ENCODE results near the gene RECK.

RECK gene

DNA sequence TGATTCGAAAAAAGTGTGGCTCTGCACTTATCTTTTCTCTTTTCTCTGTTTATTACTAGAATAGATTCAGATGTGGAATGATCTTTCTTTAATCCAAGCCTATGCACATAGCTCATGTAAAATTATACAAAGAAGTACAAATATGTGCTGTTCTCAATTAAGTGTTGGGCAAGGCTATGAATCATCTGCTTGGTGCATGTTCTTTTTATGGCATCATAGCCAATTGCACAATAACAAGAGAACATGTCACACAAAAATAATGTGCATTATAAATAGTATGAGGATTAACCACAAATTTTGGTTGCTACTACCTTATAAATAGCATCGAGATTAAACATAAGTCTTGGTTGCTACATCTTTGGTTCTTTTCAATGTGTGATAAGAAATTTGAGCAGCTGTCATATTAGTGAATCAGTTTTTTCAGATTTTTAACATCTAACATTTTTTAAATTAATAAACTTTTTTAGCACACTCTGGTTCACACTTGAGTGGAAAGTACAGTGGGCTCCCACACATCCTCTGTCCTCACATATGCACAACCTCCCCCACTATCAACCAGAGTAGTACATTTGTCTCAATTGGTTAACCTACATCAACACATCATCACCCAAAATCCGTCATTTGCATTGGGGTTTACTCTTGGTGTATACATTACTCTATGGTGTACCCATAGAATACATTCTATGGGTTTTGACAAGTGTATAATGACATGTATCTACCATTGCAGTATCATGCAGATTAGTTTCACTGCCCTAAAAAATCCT, 6.8 kb upstream of the RECK start:
- no peak for DNase-seq

DNA sequence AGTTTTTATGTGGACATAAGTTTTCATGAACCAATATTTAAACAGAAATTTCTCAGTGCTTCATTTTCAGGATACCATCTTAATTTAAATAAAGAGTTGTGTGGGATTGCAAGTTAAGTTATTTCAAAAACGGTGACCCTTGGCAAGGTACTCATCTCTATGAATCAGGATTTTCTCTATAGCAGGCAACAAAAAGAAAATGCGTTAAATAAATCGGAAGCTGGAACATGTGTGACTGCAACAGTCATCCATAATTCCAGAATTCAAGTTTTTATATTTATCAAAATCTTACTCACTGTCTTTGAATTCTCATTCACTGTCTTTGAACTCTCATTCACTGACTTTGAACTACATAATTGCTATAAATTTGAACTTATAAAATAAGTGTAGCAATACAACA, 5.8 kb upstream of the RECK start:
- no peak for DNase-seq

DNA sequence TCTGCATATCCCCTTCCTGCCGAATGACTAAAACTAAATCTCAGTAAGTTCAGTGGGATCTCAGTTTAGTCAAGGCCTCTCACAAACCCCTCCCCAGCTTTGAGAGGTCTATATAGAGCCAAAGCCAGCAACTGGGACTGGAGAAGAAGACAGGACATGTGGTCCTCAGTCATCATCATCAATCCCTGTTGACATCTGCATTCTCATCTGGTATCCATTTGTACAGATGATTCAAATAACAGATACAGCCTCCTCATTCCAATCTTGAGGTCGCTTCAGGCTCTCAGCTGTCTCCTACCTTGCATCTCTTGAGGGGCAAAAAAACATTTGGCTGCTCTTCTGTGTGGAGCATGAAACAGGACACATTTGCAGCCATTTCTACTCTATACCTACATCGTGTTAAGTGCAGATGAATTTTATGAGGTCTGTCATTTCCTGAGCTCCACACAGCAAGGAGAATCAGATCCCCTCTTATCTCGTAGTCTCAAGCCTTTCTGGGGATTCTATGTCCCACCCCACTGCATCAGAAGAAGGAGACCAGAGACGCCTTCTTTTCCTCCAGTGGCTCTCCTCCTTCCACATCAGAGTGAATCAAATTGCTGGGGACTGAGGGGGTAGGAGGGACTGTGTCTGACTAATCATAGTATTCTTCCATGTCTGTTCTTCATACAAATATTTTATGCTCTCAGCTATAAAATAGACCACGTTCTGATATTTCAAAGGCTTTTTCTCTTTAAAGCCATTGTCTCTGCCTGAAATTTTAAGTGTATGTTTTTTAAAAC, 4.7 kb upstream of the RECK start:
- DNase-seq: no peak

DNA sequence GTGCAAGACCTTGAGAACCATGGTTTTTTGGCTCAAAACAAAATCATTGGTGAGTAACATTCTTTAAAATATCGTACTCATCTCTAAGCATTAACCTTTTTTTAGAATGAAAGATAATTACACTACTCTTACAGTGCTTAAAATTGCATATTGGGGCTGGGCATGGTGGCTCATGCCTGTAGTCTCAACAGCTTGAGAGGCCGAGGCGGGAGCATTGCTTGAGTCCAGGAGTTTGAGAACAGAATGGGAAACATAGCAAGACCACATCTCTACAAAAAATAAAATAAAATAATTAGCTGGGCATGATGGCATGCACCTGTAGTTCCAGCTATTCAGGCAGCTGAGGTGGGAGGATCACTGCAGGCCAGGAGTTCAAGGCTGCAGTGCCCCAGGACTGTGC, 2.9 kb upstream of the RECK start:
- no peak for DNase-seq

DNA sequence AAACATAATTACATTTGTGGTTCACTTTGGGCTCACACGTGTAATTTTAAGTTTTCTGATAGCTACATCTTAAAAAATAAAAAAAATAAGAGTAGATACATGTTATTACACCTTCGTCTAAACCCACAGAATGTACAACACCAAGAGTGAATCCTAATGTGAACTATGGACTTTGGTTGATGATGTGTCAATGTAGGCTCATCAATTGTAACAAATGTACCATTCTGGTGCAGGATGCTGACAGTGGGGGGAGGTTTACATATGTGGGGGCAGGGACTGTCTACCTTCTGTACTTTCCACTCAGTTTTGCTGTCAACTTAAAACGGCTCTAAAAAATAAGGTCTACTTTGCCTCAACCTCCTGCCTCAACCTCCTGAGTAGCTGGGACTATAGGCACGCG, 2.5 kb upstream of the RECK start:
- no peak for DNase-seq

DNA sequence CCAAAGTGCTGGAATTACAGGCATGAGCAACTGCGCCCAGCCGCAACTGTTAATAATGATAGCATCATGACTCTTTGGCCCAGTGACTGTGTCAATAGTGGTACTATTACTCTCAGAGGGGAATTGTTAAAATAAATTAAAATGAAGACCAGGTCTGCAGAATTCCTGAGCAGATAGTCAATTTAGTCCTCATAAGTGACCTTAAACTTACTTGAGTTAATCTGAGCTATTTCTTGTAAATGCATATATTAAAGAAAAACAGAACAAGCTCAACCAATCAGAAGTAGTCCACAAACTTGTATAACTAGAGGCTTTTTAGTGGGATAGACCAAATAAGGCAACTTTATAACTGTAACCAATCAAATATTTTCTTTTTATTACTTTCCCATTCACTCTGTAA, 1.7 kb upstream of the RECK start:
- DNase-seq: no peak

DNA sequence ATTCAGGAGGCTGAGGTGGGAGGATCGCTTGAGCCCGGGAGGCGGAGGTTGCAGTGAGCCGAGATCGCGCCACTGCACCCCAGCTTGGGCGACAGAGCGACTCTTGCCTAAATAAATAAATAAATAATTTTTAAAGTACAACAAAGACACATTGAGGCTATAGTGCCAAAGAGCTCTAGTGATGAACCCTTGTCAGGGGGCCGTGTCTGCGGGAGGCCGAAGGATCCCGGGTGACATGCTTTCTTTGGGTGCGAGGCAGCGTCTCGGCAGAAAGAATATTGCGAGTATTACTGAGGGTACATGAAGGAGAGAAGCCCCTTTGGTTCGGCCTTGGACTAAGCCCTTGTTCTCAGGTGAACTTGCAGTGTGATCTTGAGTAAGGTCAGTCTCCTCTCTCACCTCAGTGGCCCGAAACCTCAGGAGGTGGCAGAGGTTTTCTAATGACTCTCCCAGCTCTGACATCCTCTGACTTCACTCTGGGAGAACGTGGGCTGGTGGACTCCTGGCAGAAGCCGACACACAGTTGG, 397 bp upstream of the RECK start:
- DNase-seq: no peak

DNA sequence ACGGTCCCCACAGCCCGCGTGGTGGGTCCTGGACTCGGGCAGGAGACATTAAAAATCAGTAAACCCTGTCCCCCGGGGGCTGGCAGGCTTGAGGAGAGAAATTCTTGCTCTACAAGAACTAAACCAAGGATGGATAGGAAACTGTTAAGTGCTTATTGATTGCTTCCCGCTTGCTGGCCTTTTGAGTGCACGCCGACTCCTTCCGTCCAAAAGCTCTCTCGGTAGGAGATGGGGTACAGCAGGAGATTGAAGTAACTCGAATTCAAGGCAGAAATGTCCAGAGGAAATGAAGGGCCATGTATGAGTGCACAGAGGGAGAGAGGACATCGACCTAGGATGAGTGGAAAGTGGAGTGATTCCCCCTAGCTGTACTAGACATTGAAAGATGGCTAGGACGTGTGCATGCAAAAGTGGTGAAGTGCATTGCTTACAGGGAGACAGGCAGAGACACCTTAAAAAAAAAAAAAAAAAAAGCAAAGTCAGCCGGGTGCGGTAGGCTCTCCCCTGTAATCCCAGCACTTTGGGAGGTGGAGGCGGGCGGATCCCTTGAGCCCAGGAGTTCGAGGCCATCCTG, 923 bp downstream of the RECK start:
- DNase-seq: no peak

DNA sequence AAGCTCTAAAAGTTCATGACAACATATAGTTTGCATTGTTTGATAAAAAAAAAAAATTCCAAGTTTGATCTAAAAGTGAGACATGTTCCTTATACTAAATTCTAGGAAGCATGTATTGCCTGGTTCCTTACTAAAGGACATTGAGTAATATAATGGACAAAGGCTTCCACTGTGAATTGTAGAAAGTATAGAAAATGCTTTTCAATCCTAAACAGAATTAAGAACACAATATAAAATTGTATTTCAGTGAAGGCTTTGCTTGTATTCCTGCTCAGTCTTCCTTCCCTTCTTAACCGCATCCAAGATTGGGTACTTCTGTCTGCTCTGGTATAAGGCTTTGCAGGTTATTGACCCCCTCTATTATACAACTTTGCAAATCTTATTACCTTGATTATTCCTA, 2.4 kb downstream of the RECK start:
- DNase-seq: no peak

DNA sequence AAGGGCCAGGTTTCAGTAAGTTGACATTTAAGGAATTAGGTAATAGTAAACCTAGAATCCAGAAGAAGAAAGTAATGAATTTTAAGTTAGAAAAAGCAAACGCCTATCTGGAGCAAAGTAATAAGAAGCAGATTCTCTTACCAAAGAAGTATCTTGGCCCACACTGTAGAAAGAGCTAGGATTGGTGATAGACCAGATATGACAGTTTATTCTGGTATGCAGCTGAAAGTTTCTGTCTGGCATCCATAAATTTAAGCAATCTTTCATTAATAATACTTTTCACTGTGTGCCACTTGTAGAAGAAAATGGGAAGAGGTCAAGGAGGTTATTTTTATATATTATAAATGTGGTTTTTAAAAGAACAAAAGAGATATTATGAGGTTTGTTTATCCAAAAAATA, 3.0 kb downstream of the RECK start:
- DNase-seq: no peak

DNA sequence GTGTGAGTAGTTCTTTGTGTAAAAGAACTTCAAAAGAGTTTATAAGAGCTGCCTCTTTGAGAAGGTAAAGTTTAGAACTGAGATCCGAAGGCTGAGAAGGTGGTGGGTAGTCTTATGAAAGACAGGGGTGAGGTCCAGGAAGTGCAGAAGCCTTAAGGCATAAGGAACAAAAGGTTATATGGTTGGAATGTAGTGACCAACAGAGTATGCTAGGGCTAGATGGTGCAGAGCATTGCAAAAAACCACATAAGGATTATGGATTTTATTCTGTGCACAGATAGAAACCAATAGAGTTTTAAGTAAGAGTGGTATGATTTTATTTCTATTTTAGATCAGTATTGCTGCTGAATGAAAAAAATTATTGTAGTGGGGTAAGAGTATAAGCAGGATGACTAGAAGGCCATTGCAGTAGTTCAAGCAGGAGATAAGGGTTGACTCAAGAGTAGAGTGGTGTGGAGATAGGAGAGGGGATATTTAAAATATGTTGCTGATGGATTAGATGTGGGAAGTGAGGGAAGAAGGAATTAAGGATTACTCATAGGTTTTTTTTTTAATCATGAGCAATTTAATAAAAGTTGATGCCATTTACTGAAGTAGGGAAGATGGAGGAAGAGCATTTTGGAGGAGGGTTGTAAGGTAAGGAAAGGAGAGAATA, 3.7 kb downstream of the RECK start:
- DNase-seq: no peak

DNA sequence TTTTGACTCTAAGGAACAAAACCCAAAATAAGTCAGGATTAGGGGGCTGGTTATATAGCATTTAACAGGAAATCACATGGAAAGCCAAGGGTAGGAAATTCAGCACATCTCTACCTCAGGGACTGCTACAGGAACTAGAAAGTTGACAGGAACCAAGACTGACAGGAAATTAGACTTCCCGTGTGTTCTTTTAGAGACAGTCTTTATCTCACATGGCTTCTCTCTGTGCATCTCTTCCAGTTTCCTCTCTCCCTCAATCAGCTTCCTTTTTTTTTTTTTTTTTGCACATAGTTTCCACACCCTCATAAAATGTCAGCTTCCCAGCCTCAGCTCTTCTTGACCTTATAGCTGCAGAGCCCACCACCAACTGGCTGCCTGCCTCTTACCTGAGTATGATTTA, 4.8 kb downstream of the RECK start:
- no peak for DNase-seq

DNA sequence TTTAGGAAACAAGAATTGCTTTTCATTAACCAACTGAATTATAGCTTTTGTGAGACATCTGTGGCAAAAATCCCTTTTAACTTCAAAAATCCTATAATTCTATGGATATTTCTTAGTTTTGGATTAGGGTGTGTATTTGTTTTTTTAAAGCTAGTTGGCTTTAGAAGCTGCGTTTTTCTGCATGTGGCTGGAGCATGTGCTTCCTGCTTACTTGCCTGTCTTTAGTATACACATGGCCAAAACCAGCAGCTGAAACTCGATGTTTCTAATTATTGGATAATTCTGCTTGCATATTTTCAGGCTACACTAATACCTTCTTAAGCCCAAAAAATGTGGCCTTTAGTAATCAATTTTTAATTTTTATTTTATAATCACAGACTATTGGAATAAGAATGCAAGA, 8.9 kb downstream of the RECK start:
- no peak for DNase-seq

DNA sequence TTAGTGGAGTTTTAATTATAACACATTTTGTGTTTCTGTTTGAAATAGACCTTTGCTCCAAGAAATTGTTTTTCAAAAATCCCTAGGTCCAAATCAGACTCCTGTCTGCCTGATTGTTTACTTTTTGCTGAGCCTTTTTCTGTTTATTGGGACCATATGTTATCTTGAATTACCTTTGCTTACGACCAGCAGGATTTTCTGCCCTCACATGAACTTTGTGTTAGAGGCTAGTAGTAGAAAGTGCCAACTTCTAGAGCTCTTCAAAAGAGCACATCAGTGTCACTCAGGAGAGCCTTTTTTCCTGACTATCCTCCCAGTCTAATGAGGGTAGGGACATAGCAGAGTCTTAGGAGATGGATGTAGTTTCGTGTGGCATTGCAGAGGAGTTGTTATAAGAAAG, 10.2 kb downstream of the RECK start:
- no peak for DNase-seq

DNA sequence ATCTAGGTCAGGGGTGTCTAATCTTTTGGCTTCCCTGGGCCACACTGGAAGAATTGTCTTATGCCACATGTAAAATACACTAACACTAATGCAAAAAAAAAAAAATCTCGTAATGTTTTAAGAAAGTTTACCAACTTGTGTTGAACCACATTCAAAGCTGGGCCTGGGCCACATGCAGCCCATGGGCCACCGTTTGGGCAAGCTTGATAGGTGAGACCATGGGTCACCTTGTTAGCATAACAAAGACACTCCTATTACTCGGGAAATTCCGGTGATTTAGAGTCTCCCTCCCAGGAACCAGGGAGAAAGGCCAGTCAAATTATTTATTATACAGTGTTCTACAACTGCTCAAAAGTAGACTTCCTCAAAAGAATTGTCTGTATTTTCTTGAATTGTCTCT, 12.7 kb downstream of the RECK start:
- DNase-seq: no peak

DNA sequence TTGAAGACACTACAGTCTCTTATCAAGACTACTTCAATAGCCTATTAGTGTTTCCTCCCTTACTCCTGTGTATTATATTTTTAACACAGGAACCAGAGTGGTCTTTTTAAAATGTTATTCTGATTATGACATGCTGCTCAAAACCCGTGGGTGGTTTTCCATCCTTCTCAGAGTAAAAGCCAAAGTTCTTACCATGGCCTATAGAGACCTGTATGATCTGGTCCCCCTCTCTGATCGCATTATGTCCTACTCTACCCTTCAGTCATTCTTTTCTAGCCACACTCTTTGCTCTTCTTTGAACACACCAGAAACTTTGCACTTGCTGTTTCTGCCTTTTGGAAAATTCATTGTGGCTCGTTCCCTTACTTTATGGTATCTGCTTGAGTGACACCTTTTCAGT, 13.8 kb downstream of the RECK start:
- DNase-seq: no peak

DNA sequence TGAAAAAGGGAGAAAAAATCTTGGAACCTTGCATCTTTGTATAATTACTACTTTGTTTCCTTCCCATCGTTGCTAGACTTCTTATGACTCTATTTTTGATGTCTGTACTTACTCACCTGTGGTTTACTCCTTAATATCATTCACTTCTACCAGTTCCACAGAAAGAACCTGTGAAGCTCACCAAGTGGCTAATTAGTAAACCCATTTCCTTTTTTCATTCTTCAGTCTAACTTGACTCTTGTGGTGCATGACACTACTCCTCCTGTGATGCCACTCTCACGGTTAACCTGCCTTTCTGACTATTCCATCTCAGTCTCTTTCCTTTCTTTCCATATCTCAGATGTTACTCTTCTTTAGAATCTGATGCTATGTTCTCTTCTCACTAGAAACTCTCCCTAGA, 14.6 kb downstream of the RECK start:
- no peak for DNase-seq

DNA sequence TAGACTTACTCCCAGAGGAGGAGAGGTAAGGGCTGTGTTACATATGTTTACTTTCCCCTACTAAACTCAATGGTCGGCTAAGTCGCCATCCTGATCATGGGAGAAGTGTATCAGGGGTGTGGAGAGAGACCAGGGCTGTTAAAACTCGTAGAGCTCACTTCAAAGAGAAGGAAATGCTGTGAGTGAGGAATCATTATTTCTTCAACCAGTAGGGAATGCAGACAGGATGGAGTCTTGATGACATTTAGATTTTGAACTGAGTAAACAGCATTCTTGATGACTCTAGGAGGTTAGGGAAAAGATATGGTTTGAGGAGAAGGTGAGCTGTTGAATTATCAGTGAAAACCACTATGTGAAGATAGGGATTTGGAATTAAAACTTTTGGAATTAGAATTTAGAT, 17.3 kb downstream of the RECK start:
- no peak for DNase-seq

DNA sequence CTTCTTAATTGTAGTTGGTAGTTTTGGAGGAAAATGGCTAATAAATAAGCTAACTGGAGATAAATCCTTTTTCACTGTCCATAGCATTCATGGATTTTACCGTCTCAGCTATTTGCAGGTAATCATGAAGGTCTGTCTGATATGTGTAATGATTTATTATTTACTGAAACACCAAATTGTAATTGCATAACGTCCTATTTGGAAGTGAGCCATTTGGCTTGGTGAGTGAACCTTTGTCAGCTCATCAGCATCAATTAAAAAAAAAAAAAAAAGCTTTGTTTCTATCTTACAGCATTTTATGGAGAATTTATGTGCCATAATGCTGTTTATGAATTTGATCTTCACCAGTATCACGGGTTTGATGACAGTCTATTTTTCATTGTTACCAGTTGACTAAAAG, 20.2 kb downstream of the RECK start:
- DNase-seq: no peak

DNA sequence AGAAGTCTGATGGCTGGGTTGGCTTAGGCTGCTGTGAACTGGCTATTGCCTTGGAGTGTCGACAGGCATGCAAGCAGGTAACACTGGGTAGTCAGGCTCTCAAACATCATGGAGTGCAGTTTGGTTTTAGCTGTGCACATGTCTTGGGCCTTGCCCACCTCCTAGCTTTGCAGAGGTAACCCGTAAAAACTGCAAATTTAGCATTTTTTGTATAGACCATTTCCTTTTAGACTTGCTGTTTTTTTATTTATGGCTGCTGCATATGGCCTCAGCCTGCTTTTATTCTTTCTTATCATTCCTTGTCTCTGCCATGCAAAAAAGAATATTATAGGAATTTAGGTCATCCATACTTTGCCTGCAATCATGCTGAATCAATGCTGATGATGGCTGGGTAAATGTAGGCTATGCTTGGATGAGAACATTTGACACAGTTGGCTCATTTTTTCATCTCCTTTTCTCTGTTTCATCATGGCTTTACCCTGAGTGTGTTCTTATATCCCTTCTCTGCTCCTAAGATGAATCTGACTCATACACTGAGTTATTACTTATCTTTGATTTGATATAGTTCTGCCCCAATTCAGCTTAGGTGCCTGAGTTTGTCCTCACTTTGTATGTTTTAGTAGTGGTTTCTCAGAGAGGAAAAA, 27.2 kb downstream of the RECK start:
- DNase-seq: no peak

DNA sequence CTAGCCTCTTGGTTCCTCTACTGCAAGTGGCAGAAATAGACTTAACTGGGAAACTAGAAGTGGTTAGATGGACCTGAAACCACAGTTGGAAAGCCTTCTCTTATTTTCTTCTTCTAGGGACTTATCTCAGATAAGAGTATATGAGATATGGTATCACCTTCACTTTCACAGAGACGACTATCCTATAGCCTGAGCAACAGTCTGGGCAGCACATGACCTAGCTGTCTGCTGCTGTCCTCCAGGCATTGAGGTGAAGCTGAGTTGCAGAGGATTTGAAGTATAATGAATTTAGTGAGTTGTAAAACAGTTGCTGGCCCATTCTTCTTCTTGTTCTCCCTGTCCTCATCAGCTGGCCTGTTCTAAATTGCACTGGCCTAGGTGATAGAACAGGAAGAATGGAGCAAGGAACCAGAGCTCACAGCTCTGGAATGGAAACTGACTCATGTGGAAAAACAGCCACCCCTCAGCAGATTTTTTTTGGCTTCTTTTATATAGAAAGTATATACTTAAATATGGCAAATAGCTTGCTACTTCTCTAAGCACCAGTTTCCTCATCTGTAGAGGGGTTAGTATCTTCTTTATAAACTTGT, 27.8 kb downstream of the RECK start:
- no peak for DNase-seq

DNA sequence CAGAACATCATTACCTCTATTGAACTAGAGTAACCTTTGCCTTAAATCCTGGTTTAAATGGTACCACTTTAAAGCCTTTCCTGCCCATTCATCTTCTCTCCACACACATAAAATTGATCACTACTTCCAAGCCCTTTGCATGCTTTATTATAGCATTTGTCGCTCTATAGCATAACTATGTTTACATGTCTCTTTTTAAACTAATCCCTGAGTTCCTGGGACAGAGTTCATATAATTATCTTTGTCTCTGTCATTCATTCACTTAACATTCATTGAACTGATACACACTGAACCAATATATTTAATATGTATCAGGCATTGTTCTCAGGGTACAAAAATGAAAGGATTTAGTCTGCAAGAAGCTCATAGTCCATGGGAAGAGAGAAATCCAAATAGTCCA, 37.3 kb downstream of the RECK start:
- DNase-seq: no peak
